Fibroblast of skin of left quadriceps (primary cell): ENCODE data around the gene TXNDC17.
"Not testable (repeated sequence)": the region's sequence is repeated elsewhere in the genome, so short reads cannot be mapped to it uniquely, and the experiment has no call there.

Experiments
- DNase-seq, 2 experiments: peaks; one replicate each; pipeline ENCODE4 v3.0.0-alpha.2; 2013; ENCODE audit warnings: low read depth in 2 of 2

Gene TXNDC17

GRCh38 chr17:6640536-6641246, at the start of gene TXNDC17, which contains the start of gene KIAA0753:
Gene TXNDC17, plus strand, starts transcription at chr17:6641060. Its CDS starts 23 bp downstream, at chr17:6641083.
Gene KIAA0753, minus strand, starts transcription at chr17:6640711. Its CDS starts 5,608 bp downstream, at chr17:6635103.
- DNase-seq = peak; percentile 66 to 76

- peak; percentile 66 to 70 for DNase-seq
Measured at GRCh38 chr17:6591599-6592158, 49.2 kb upstream of the TXNDC17 start.

DNA sequence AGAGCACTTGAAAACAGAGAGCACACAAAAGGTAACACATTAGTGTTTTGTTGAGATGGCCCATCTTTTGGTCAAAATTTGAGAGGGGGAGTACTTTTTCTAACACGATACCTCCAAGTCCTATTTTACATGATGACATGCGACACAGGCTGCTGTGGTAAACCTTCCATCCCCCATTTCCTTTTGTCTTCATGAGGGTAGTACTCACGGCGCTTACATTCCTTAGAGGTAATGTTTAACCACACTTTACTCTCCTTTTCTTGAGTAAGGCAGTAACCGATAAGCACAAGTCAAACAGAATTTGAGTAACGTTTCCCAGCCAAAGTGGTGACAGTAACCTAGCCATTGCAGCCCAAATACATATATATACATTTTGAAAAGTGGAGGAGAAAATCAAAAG, 48.7 kb upstream of the TXNDC17 start:
- DNase-seq = no peak

DNA sequence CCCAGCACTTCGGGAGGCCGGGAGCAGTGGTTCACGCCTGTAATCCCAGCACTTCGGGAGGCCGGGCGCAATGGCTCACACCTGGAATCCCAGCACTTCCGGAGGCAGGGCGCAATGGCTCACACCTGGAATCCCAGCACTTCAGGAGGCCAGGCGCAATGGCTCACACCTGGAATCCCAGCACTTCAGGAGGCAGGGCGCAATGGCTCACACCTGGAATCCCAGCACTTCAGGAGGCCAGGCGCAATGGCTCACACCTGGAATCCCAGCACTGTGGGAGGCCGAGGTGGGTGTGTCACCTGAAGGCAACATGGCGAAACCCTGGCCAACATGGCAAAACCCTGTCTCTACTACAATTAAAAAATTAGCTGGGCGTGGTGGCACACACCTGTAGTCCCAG, 47.5 kb upstream of the TXNDC17 start:
- not testable (repeated sequence) for DNase-seq

DNA sequence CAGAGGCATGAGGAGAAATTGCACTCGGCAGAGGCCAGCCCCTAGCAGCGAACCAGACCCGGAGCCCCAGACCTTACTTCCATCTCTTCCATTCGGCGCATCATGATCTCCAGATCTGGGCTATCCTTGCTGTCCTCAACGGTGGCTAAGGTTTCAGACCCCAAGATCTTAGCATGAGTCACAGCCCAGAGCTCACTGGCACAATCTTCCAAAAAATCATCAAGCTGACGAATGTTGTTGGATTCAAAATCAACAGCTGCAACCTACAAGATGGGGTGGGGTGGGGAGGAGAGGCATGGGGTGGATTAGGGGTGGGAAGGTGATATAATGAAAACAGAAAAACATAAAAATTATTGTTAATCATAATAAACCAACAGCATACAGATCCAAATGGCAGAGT, 44.8 kb upstream of the TXNDC17 start:
- DNase-seq = no peak

DNA sequence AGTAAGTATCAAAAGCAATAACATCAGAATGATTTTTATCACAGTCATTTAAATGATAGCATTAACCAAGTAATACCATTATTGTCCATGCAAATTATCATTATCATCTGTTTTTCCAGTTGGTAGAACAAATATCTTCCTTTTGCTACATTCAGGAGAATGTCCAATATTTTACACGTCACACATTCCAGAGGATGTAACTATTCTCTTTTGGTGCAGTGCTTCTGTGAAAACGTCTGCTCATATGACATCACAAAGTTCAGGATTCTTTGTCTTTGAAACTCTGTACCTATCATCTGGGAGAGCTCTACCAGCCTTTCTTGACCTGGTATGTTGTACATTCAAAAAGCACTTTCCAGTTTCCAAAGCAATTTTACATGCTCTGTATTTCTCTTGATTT, 44.3 kb upstream of the TXNDC17 start:
- DNase-seq = no peak

DNA sequence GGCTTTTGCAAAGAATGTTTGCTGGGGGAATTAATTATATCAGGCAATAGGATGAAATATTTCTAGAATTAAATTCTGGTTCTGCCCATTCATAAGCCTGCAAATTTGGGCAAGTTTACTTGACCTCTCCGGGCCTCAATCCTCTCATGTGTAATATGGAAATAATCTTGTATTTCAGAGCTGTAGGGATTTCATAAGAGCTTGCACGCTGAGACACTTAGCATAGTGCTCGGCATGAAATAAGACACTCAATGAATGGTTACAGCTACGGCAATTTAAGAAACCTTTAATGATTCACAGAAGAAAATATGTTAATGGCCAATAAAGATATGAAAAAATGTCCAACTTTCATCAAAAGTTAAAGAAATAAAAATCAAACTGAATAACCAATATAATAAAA, 43.9 kb upstream of the TXNDC17 start:
- DNase-seq = no peak

DNA sequence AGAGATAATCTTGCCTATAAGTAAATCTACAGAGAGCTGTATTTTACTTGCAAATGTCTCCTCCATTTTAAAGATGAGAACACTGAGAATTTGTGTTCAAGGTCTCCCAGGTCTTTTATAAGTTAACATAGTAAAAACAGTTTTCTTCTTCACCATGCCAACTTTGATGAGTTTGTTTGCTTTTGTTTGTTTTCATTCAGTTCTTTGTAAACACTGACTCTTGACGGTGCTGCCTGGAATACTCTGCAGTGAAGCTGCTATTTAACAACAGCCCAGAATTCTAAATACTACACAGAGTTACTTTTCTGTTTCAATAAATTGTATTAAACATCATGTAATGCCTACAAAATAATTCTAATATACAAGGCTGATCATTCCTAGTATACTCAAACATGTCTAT, 43.1 kb upstream of the TXNDC17 start:
- DNase-seq = no peak

- no peak for DNase-seq
Measured at GRCh38 chr17:6599364-6599763, 41.5 kb upstream of the TXNDC17 start.

GRCh38 chr17:6602141-6602540, 38.7 kb upstream of the TXNDC17 start:
- no peak for DNase-seq

- no peak for DNase-seq
Measured at GRCh38 chr17:6603744-6604325, 37.0 kb upstream of the TXNDC17 start.

- DNase-seq = no peak
Measured at GRCh38 chr17:6605142-6605541, 35.7 kb upstream of the TXNDC17 start.

- DNase-seq = no peak
Measured at GRCh38 chr17:6608321-6608720, 32.5 kb upstream of the TXNDC17 start.

- DNase-seq = no peak
Measured at GRCh38 chr17:6610011-6610410, 30.8 kb upstream of the TXNDC17 start.

GRCh38 chr17:6611231-6611630, 29.6 kb upstream of the TXNDC17 start:
- DNase-seq = no peak

DNA sequence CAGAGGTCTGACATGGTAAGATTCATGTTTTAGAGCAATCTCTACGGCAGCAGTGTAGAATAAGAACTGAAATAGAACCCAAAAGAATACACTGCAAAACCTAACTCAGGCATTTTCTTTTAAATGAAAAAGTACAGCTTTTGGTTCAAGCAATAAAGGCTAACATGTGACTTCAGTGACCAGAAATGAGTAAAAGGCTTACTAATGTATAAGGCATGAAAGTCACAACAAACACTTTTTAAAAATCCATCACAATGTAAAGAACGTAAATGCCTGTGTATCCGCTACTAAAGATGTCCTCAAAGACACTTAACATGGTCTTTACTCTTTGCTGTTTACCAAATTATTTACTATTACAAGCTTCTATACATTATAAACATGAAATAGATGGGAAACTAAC, 16.9 kb upstream of the TXNDC17 start:
- no peak for DNase-seq

DNA sequence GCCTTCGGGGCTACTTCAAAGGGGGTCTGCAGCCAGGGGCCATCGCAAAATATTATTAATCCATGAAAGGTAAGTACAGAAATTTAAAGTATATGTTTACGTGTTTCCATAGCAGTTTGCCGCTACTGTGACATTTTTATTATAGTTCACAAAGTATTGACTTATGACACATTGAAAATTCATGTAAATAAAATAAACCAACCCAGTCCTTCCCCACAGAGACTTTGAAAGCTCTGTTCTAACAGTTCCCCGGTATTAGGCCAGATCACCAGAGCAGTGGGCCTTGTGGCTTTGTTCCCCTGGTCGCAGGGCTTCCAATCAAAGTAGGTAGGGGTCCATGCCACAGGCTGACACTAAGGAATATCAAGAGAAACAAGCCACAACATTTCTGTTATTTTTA, 14.2 kb upstream of the TXNDC17 start:
- DNase-seq = no peak

- no peak for DNase-seq
Measured at GRCh38 chr17:6627019-6627418, 13.8 kb upstream of the TXNDC17 start.

- DNase-seq = no peak
Measured at GRCh38 chr17:6630390-6630789, 10.5 kb upstream of the TXNDC17 start.

GRCh38 chr17:6632530-6632929, 8.3 kb upstream of the TXNDC17 start:
- DNase-seq = no peak

GRCh38 chr17:6633263-6633662, 7.6 kb upstream of the TXNDC17 start:
- no peak for DNase-seq

DNA sequence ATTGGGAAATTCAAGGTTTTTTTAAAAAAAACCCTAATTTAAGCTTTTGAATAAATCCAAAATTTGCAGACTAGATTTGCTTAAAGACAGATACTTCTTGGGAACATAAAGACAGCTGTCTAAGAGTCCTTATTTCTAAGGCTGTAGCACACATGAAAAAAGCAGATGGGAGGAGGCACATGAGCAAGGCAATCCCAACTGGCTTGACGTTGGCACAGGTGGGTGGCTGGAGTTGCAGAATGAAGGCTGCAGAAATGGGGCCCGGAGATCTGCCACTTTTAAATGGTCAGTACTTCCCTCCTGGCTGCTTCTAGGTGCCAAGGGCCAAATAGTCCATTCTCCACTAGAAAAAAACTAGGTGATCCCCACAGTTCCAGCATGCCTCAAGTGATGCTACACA, 4.8 kb upstream of the TXNDC17 start:
- DNase-seq = no peak
